GM12878 (cell line): ENCODE data around the gene MVB12B. TPM values are rescaled to one million over a fixed set of nuclear protein-coding genes. Genes with fewer than 3 reads are reported as not detected.

ENCODE experiments used
- ATAC-seq: fragments of 200-7000 bp; cut with Tn5 transposase; 3 replicates; pipeline ENCODE4 v1.9.1; 2020; ENCODE audit warnings: mild to moderate bottlenecking, moderate library complexity
- BruUV-seq: library from RNA; stranded (reverse); fragments of 400-500 nt; replicated peaks from 2 replicates; lab custom pipeline; 2021; lab: Mats Ljungman, UMichigan
- CTCF ChIA-PET: fragments of 300-600 bp; sonication (Branson Sonifier 250); formaldehyde crosslinking; extraction: SDS; loops from one replicate; lab custom pipeline; 2021; ENCODE audit warnings: inconsistent platforms; lab: Yijun Ruan, JAX
- POLR2A ChIA-PET: fragments of 350-600 bp; formaldehyde crosslinking; extraction: SDS; loops from one replicate; lab custom pipeline; 2021; ENCODE audit warnings: inconsistent platforms; lab: Charles Lee
- RAD21 ChIA-PET: fragments of 300-600 bp; sonication (Branson Sonifier 250); formaldehyde crosslinking; loops from one replicate; lab custom pipeline; 2023; ENCODE audit warnings: antibody characterized with exemption; ENCODE audit not compliant: unreplicated experiment; lab: Charles Lee
- SMC1A ChIA-PET: fragments of 300-600 bp; sonication (Branson Sonifier 250); formaldehyde crosslinking; loops from one replicate; lab custom pipeline; 2023; ENCODE audit not compliant: unreplicated experiment, uncharacterized antibody; lab: Charles Lee
- DNase-seq: peaks from one replicate; pipeline ENCODE4 v3.0.0-alpha.2; 2011; ENCODE audit warnings: low read depth, low spot score
- FAIRE-seq: peaks from 3 replicates; lab custom pipeline; 2011; peaks lifted over from hg19 to GRCh38; lab: Jason Lieb, UNC
- H2AFZ ChIP-seq: 2 replicates; pipeline ENCODE4 v1.6.0; 2011; ENCODE audit warnings: low read depth, low read length, control low read depth; ENCODE audit not compliant: control insufficient read depth
- H3K27ac ChIP-seq: 2 replicates; pipeline ENCODE4 v1.5.1; 2011; ENCODE audit warnings: control low read depth; ENCODE audit not compliant: control insufficient read depth, insufficient read depth
- H3K27me3 ChIP-seq, 2 experiments: replicated peaks in 1 of 2; 2 replicates each; pipeline versions ENCODE4 v1.6.0 to v1.6.1; 2011; ENCODE audit warnings: low read length in 1 of 2; ENCODE audit not compliant: control insufficient read depth in 2 of 2, insufficient read depth in 2 of 2
- H3K36me3 ChIP-seq, 2 experiments: 2 replicates each; pipeline ENCODE4 v1.5.1; 2011; ENCODE audit warnings: low read length in 1 of 2; ENCODE audit not compliant: control insufficient read depth in 2 of 2, insufficient read depth in 2 of 2
- H3K4me1 ChIP-seq: 2 replicates; pipeline ENCODE4 v1.6.1; 2011; ENCODE audit warnings: mild to moderate bottlenecking, low read length, moderate library complexity, mixed read lengths; ENCODE audit not compliant: control insufficient read depth, insufficient read depth
- H3K4me2 ChIP-seq: 2 replicates; pipeline ENCODE4 v1.6.0; 2011; ENCODE audit warnings: control low read depth; ENCODE audit not compliant: control insufficient read depth, insufficient read depth
- H3K4me3 ChIP-seq: fragments of 200-600 bp; sonication (generic); 2 replicates; pipeline ENCODE4 v1.5.1; 2016
- H3K79me2 ChIP-seq: 2 replicates; pipeline ENCODE4 v1.6.0; 2011; ENCODE audit warnings: low read length; ENCODE audit not compliant: control insufficient read depth, insufficient read depth
- H3K9ac ChIP-seq: 2 replicates; pipeline ENCODE4 v1.8.0; 2011; ENCODE audit warnings: low read length, control low read depth, mixed read lengths; ENCODE audit not compliant: control insufficient read depth, insufficient read depth
- H3K9me3 ChIP-seq: replicated peaks from 3 replicates; pipeline ENCODE4 v1.5.1; 2011; ENCODE audit warnings: mild to moderate bottlenecking, low read length; ENCODE audit not compliant: control insufficient read depth, insufficient read depth
- H4K20me1 ChIP-seq: 2 replicates; pipeline ENCODE4 v1.6.0; 2011; ENCODE audit not compliant: control insufficient read depth, insufficient read depth
- GATAD2B ChIP-seq: fragments of 450-650 bp; conservative IDR thresholded peaks from 2 replicates; pipeline ENCODE4 v1.6.1; 2017; ENCODE audit warnings: low read depth, mild to moderate bottlenecking, moderate library complexity
- IKZF1 ChIP-seq: fragments of 450-650 bp; conservative IDR thresholded peaks from 2 replicates; pipeline ENCODE4 v1.6.1; 2017; ENCODE audit warnings: antibody characterized with exemption, mild to moderate bottlenecking
- MTA2 ChIP-seq: fragments of 450-650 bp; IDR thresholded peaks from 2 replicates; pipeline ENCODE4 v1.6.1; 2016; ENCODE audit warnings: low read depth, mild to moderate bottlenecking, moderate library complexity
- NRF1 ChIP-seq: conservative IDR thresholded peaks from 2 replicates; pipeline ENCODE4 v1.6.1; 2011; ENCODE audit warnings: mild to moderate bottlenecking, low read depth, low read length, improper control_type of control experiment
- POLR2A ChIP-seq: IDR thresholded peaks from 2 replicates; pipeline ENCODE4 v1.6.1; 2011; ENCODE audit warnings: low read depth, mild to moderate bottlenecking, low read length
- RCOR1 ChIP-seq: conservative IDR thresholded peaks from 2 replicates; pipeline ENCODE4 v1.6.1; 2012; ENCODE audit warnings: low read depth, low read length, improper control_type of control experiment
- RFX5 ChIP-seq: IDR thresholded peaks from 2 replicates; pipeline ENCODE4 v1.6.1; 2011; ENCODE audit warnings: low read depth, low read length, improper control_type of control experiment
- STAT1 ChIP-seq: fragments of 450-650 bp; conservative IDR thresholded peaks from 2 replicates; pipeline ENCODE4 v1.6.1; 2014; ENCODE audit warnings: antibody characterized with exemption, mild to moderate bottlenecking
- SUPT20H ChIP-seq: IDR thresholded peaks from 2 replicates; pipeline ENCODE4 v1.6.1; 2011; ENCODE audit warnings: low read depth, mild to moderate bottlenecking, low read length, moderate library complexity, borderline replicate concordance; ENCODE audit not compliant: control insufficient read depth
- ZBTB40 ChIP-seq: fragments of 450-650 bp; IDR thresholded peaks from 2 replicates; pipeline ENCODE4 v1.6.1; 2016; ENCODE audit warnings: mild to moderate bottlenecking, moderate library complexity, borderline replicate concordance
- WGBS: methylation state at CpG from one replicate; pipeline ENCODE4 v1.1.6; 2016; ENCODE audit warnings: low lambda C conversion rate; ENCODE audit not compliant: insufficient replicate concordance, insufficient coverage; ENCODE audit errors: missing lambda C conversion rate; 5-methylcytosine and 5-hydroxymethylcytosine counted together
- in situ Hi-C: fragments of 300-500 bp; cut with MboI; formaldehyde crosslinking; loops from 9 replicates; pipeline ENCODE4 v1.14.3; 2018; ENCODE audit warnings: mixed read lengths
- intact Hi-C: fragments of 100-400 bp; cut with micrococcal nuclease; formaldehyde crosslinking; loops from one replicate; pipeline ENCODE4 v1.14.2; 2022; ENCODE audit not compliant: unreplicated experiment
- polyA plus RNA-seq, 11 experiments: library from polyadenylated mRNA; depleted of rRNA in 4 of 11; unstranded in 6 of 11; stranded (reverse) in 5 of 11; fragments of >200 nt; fragmentation: Nextera tagmentation in 4 of 11; fragmentation: Illumina TruSeq in 1 of 11; extraction: Ambion mirVana in 4 of 11; extraction: Trizol in 1 of 11; gene quantifications; 1 replicate in 1 of 11; 2 replicates in 10 of 11; pipeline versions ENCODE4 v1.2.1 to v1.2.3, GENCODE V29; 2011 to 2016; ENCODE audit warnings: inconsistent platforms in 2 of 11, missing spikeins in 2 of 11, low read depth in 1 of 11
- total RNA-seq, 4 experiments: library from RNA; depleted of rRNA in 3 of 4; stranded (reverse); fragments of >200 nt in 3 of 4; fragmentation: Illumina TruSeq in 1 of 4; extraction: Trizol in 1 of 4; gene quantifications; 2 replicates each; pipeline versions ENCODE4 v1.2.1 to v1.2.3, GENCODE V29; 2013 to 2021
- TF ChIP-seq, protein P1 (sequence below): fragments of 450-650 bp; IDR thresholded peaks from 2 replicates; pipeline ENCODE4 v1.6.1; 2018; ENCODE audit warnings: borderline replicate concordance, mild to moderate bottlenecking; ENCODE audit not compliant: partially characterized antibody
- TF ChIP-seq, protein P2 (sequence below): fragments of 450-650 bp; formaldehyde crosslinking; IDR thresholded peaks from 2 replicates; pipeline ENCODE4 v1.5.0; 2022; ENCODE audit warnings: mild to moderate bottlenecking, missing genetic modification characterization

Gene MVB12B
- total and polyA plus RNA-seq, 10 of the 15 experiments (the other 5 are each of a cell fraction or from before 2014, with no cell fraction given), result 0.08 TPM; not detected in 9

DNA sequence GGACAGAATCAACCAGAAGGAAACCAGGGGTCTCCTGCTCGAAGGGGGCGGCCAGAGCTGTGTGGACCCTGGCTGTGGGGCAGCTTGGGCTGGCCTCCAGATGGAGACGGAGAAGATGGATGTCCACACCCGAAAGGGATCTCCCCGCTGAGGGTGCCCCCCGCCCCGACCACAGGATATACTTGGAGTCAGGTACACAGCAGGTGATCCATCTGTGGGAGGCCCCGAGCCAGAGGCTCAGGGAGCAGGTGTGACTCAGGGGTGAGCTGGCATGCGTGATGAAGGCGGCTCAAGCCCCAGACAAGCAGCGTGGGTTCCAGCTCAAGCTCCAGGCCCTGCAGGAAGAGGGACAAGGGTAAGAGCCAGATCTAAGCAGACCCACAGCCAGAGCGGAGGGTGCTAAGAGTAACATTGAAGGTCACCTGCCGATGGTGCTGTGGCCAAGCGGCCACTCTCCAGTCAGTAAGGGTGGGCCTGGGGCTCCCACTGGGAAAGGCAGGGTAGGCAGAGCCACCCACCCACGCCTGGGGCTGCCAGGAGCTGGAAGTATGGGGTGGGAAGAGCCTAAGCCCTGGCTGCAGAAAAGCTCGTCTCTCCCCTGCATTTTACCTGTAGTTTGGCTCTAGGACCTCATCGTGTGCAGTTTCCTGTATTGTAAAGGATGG, 30.6 kb upstream of the MVB12B start:
- H3K27me3 ChIP-seq, result no peaks in the 10 kb centered on the region; a peak in 1 of 4 replicates
- in situ Hi-C loops, result no loop called here
- no TSS peak for BruUV-seq
- no peak overlapping the region for H3K27ac ChIP-seq
- ATAC-seq (no peak), FAIRE-seq (no peak), DNase-seq (no peak)
- 39% methylated on average over 17 of the region's 17 CpGs for WGBS
- no peak overlapping the region for H3K4me3 ChIP-seq
- H3K9ac ChIP-seq, result no peak overlapping the region
- ChIA-PET CTCF (interaction anchor here (2.8 kb wide), 1 partner anchor 889 kb away, joined by 11 read pairs; no protein-coding TSS in a partner anchor), POLR2A (no interaction called here), SMC1A (interaction anchor here (0.6 kb wide), 1 partner anchor 279 kb away, joined by 3 read pairs; no protein-coding TSS in a partner anchor), RAD21 (no interaction called here)
- intact Hi-C loops, result no loop called here
- H3K4me2 ChIP-seq, result no peak overlapping the region
- no peaks in the 10 kb centered on the region for H3K9me3 ChIP-seq
- H2AFZ ChIP-seq, result no peak overlapping the region
- H4K20me1 ChIP-seq, result no peaks in the 10 kb centered on the region
- no peaks in the 10 kb centered on the region for H3K36me3 ChIP-seq
- H3K4me1 ChIP-seq, result no peaks in the 10 kb centered on the region
- H3K79me2 ChIP-seq, result no peaks in the 10 kb centered on the region
- TF ChIP-seq NRF1 (no peak), POLR2A (no peak), STAT1 (no peak), RCOR1 (no peak), ZBTB40 (no peak), IKZF1 (no peak), SUPT20H (no peak), MTA2 (no peak), RFX5 (no peak), GATAD2B (no peak)
- TF ChIP-seq, protein P1, sequence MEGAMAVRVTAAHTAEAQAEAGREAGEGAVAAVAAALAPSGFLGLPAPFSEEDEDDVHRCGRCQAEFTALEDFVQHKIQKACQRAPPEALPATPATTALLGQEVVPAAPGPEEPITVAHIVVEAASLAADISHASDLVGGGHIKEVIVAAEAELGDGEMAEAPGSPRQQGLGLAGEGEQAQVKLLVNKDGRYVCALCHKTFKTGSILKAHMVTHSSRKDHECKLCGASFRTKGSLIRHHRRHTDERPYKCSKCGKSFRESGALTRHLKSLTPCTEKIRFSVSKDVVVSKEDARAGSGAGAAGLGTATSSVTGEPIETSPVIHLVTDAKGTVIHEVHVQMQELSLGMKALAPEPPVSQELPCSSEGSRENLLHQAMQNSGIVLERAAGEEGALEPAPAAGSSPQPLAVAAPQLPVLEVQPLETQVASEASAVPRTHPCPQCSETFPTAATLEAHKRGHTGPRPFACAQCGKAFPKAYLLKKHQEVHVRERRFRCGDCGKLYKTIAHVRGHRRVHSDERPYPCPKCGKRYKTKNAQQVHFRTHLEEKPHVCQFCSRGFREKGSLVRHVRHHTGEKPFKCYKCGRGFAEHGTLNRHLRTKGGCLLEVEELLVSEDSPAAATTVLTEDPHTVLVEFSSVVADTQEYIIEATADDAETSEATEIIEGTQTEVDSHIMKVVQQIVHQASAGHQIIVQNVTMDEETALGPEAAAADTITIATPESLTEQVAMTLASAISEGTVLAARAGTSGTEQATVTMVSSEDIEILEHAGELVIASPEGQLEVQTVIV, result no peak
- TF ChIP-seq, protein P2, sequence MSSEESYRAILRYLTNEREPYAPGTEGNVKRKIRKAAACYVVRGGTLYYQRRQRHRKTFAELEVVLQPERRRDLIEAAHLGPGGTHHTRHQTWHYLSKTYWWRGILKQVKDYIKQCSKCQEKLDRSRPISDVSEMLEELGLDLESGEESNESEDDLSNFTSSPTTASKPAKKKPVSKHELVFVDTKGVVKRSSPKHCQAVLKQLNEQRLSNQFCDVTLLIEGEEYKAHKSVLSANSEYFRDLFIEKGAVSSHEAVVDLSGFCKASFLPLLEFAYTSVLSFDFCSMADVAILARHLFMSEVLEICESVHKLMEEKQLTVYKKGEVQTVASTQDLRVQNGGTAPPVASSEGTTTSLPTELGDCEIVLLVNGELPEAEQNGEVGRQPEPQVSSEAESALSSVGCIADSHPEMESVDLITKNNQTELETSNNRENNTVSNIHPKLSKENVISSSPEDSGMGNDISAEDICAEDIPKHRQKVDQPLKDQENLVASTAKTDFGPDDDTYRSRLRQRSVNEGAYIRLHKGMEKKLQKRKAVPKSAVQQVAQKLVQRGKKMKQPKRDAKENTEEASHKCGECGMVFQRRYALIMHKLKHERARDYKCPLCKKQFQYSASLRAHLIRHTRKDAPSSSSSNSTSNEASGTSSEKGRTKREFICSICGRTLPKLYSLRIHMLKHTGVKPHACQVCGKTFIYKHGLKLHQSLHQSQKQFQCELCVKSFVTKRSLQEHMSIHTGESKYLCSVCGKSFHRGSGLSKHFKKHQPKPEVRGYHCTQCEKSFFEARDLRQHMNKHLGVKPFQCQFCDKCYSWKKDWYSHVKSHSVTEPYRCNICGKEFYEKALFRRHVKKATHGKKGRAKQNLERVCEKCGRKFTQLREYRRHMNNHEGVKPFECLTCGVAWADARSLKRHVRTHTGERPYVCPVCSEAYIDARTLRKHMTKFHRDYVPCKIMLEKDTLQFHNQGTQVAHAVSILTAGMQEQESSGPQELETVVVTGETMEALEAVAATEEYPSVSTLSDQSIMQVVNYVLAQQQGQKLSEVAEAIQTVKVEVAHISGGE (CRISPR knock-in tag), result no peak
